Sigmoid colon (tissue), 7 donors: ENCODE measurements around the gene PPA2. TPM values are rescaled to one million over a fixed set of nuclear protein-coding genes. Genes with fewer than 3 reads are reported as not detected.

Source experiments
- DNase-seq: peaks from one replicate; pipeline ENCODE4 v3.0.0-alpha.2; 2019
- H3K27ac ChIP-seq, 4 donors: fragments of 200-600 bp; sonication (generic); one replicate each; pipeline ENCODE4 v1.5.1; 2016 to 2019; ENCODE audit warnings: mild to moderate bottlenecking in 1 of 4
- H3K27me3 ChIP-seq, 3 donors: fragments of 200-600 bp; sonication (generic); one replicate each; pipeline ENCODE4 v1.5.1; 2019; ENCODE audit warnings: mild to moderate bottlenecking in 1 of 3
- H3K36me3 ChIP-seq, 4 donors: fragments of 200-600 bp; sonication (generic); one replicate each; pipeline ENCODE4 v1.5.1; 2016 to 2019
- H3K4me1 ChIP-seq, 4 donors: fragments of 200-600 bp; sonication (generic); one replicate each; pipeline ENCODE4 v1.5.1; 2017 to 2019
- H3K4me3 ChIP-seq, 4 donors: fragments of 200-600 bp; sonication (generic); one replicate each; pipeline ENCODE4 v1.5.1; 2017 to 2019; ENCODE audit warnings: mild to moderate bottlenecking in 2 of 4, moderate library complexity in 1 of 4
- H3K9me3 ChIP-seq, 4 donors: fragments of 200-600 bp in 3 of 4; sonication (generic) in 3 of 4; one replicate each; pipeline versions ENCODE4 v1.5.1 to v1.6.1; 2013 to 2019
- EP300 ChIP-seq, 4 donors: sonication (generic); formaldehyde crosslinking; IDR thresholded peaks; one replicate each; pipeline ENCODE4 v1.6.1; 2017; ENCODE audit warnings: antibody characterized with exemption in 4 of 4
- POLR2A ChIP-seq, 2 donors: fragments of 450-650 bp; IDR thresholded peaks; one replicate each; pipeline ENCODE4 v1.6.1; 2016; ENCODE audit warnings: antibody characterized with exemption in 2 of 2, mild to moderate bottlenecking in 2 of 2, moderate library complexity in 2 of 2
- POLR2AphosphoS5 ChIP-seq, 4 donors: sonication (generic); formaldehyde crosslinking; IDR thresholded peaks; one replicate each; pipeline ENCODE4 v1.6.1; 2017; ENCODE audit warnings: antibody characterized with exemption in 4 of 4
- WGBS, 2 donors: extraction: QIAGEN DNeasy Blood & Tissue Kit; methylation state at CpG; one replicate each; pipeline ENCODE4 v1.1.7; 2013; 5-methylcytosine and 5-hydroxymethylcytosine counted together
- intact Hi-C: fragments of 100-400 bp; cut with DNase I; formaldehyde crosslinking; loops from one replicate; pipeline ENCODE4 v1.15.1; 2023
- polyA plus RNA-seq, 3 donors: library from polyadenylated mRNA; stranded (reverse); fragments of 200-250 nt; gene quantifications; one replicate each; pipeline ENCODE4 v1.2.3, GENCODE V29; 2013
- total RNA-seq, 4 donors: library from RNA; depleted of rRNA; stranded (reverse); fragments of >200 nt; gene quantifications; one replicate each; pipeline ENCODE4 v1.1.0, GENCODE V29; 2016
- TF ChIP-seq, protein P1 (sequence below), 4 experiments: fragments of 450-650 bp in 3 of 4; fragments of 200-600 bp in 1 of 4; IDR thresholded peaks; one replicate each; pipeline ENCODE4 v1.5.1; 2016 to 2019; ENCODE audit warnings: antibody characterized with exemption in 4 of 4, mild to moderate bottlenecking in 3 of 4, moderate library complexity in 2 of 4
- donor health status: healthy with polysubstance abuse.
- donor health status: Bipolar disorder and iron deficiency.
- donor health status: healthy.

PPA2 gene
- total and polyA plus RNA-seq, 7 donors = 76.2 to 178 (median 120) TPM

DNA sequence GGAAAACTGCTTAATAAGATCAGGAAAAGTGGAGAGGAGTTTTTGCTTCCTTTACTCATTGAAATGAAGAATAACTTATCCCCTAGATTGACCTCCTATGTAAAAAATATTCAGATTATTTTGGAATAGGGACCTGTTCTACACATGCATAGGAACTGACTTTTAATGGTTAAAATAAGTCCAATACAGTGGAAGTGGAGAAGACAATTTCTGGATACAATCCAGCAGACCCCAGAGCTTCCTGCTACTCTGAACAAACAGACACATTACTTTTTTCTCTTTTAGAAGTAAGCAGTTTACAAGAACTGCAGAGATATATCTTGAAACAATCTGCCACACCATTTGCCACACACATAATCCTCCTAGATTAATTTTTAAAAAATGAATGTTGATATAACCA, 129.7 kb downstream of the PPA2 start:
- DNase-seq = no peak
- Histone ChIP-seq H3K36me3 (no peaks in the 10 kb centered on the region), H3K27ac (no peak overlapping the region), H3K27me3 (no peaks in the 10 kb centered on the region), H3K4me1 (peaks cover 0 to 7% (median 0%) of the 10 kb centered on the region in 4 donors), H3K4me3 (no peak overlapping the region), H3K9me3 (no peaks in the 10 kb centered on the region)
- no peak for TF ChIP-seq POLR2A (IDR thresholded peaks at IDR 0.05)
- TF ChIP-seq, protein P1, sequence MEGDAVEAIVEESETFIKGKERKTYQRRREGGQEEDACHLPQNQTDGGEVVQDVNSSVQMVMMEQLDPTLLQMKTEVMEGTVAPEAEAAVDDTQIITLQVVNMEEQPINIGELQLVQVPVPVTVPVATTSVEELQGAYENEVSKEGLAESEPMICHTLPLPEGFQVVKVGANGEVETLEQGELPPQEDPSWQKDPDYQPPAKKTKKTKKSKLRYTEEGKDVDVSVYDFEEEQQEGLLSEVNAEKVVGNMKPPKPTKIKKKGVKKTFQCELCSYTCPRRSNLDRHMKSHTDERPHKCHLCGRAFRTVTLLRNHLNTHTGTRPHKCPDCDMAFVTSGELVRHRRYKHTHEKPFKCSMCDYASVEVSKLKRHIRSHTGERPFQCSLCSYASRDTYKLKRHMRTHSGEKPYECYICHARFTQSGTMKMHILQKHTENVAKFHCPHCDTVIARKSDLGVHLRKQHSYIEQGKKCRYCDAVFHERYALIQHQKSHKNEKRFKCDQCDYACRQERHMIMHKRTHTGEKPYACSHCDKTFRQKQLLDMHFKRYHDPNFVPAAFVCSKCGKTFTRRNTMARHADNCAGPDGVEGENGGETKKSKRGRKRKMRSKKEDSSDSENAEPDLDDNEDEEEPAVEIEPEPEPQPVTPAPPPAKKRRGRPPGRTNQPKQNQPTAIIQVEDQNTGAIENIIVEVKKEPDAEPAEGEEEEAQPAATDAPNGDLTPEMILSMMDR (IDR thresholded peaks at IDR 0.05) = no peak
- no peak for TF ChIP-seq EP300 (IDR thresholded peaks at IDR 0.05)
- TF ChIP-seq POLR2AphosphoS5 (IDR thresholded peaks at IDR 0.05) = no peak
- intact Hi-C loops = no loop called here

DNA sequence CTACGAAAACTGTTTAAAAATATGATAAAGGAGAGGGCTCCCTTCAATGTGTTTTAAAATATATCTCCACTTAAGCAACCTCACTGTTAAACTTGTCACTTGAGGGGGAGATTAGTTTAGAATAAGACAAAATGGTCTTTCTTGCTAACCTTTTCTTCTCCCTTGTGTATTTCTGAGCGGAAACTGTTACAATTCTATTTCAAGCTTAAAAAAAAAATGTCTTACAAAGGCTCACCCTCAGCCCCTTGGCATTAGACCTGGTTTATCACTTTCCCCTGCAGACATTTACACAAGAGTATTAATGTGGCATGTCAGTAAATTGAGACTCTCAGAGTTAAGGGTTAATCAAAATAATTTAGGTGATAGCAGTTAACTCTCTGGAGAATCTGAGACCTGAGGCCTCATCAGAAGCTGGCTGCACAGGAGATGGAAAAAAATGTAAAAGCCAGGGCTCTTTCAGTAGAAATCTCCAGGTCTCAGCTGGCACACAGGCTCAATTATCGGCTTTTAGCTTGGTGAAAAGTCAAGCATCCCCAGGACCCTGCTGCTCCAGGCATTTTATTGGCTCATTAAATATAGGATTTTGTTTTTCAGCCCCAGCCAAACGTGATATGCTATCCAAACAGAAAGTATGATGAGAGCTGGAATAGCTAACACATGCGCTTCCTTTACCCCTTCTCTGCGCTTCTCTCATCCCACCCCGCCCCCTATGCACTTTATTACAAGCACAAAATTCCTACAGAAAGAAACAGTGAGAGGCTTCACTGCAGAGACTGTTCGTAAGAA, 130.5 kb downstream of the PPA2 start:
- peaks cover 0 to 7% (median 0%) of the 10 kb centered on the region in 4 donors for H3K4me1 ChIP-seq
- H3K9me3 ChIP-seq = no peaks in the 10 kb centered on the region
- no peaks in the 10 kb centered on the region for H3K27me3 ChIP-seq
- no peaks in the 10 kb centered on the region for H3K36me3 ChIP-seq
- intact Hi-C loops = no loop called here
- DNase-seq = no peak
- WGBS, 2 donors = 68 to 82% methylated on average over 8 of the region's 8 CpGs
- TF ChIP-seq EP300 (IDR thresholded peaks at IDR 0.05) (no peak), POLR2AphosphoS5 (IDR thresholded peaks at IDR 0.05) (no peak), POLR2A (IDR thresholded peaks at IDR 0.05) (no peak)
- TF ChIP-seq, protein P1 (IDR thresholded peaks at IDR 0.05) = no peak
- H3K4me3 ChIP-seq = no peak overlapping the region
- H3K27ac ChIP-seq = no peak overlapping the region

DNA sequence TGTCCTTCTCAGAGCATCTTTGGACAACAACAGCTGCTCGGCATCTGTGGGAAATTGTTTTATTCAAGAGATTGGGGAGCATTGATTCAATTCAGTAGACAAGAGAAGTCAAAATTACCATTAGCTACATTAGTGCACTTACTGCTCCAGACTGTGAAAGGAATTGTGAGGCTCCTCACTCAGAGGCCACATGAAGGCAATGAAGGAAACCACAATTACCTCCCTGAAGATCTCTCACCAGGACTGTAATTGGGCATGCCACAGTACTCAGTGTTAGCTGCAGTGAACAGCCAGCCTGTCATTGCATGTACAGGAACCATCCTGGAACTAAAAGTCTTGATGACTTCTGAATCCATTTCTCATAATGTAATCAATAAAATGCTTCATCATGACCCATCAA, 144.8 kb downstream of the PPA2 start:
- 90 to 92% methylated on average over 1 of the region's 1 CpG for WGBS, 2 donors
- Histone ChIP-seq H3K36me3 (peaks cover 0 to 6% (median 0%) of the 10 kb centered on the region in 4 donors), H3K27me3 (no peaks in the 10 kb centered on the region), H3K4me1 (no peaks in the 10 kb centered on the region), H3K4me3 (no peak overlapping the region), H3K27ac (no peak overlapping the region), H3K9me3 (no peaks in the 10 kb centered on the region)
- TF ChIP-seq POLR2AphosphoS5 (IDR thresholded peaks at IDR 0.05) (no peak), EP300 (IDR thresholded peaks at IDR 0.05) (no peak), POLR2A (IDR thresholded peaks at IDR 0.05) (no peak)
- TF ChIP-seq, protein P1 (IDR thresholded peaks at IDR 0.05) = no peak
- no peak for DNase-seq
- intact Hi-C loops = no loop called here

DNA sequence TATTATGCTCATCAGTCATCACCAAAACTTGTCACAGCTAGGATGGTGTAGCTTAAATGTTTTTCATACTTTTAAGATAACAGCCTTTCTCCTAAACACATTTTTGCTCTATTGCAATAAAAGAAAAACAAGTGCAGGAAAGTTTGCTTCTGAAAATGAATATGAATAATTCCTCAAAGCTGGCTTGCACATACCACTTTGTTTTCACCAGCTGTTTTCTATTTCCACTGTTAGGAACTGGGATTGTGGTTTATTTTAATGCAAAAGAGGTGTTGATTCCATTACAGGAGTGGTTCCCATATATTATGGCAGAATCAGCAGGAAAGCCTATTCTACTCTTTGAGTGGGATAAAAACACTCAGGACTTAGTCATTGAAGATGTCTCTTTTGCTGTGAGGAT, 145.9 kb downstream of the PPA2 start:
- TF ChIP-seq POLR2A (IDR thresholded peaks at IDR 0.05) (no peak), EP300 (IDR thresholded peaks at IDR 0.05) (no peak), POLR2AphosphoS5 (IDR thresholded peaks at IDR 0.05) (no peak)
- TF ChIP-seq, protein P1 (IDR thresholded peaks at IDR 0.05) = no peak
- no peak overlapping the region for H3K27ac ChIP-seq
- no peaks in the 10 kb centered on the region for H3K36me3 ChIP-seq
- no peaks in the 10 kb centered on the region for H3K4me1 ChIP-seq
- intact Hi-C loops = no loop called here
- DNase-seq = no peak
- no peaks in the 10 kb centered on the region for H3K9me3 ChIP-seq
- H3K4me3 ChIP-seq = no peak overlapping the region
- no peaks in the 10 kb centered on the region for H3K27me3 ChIP-seq

DNA sequence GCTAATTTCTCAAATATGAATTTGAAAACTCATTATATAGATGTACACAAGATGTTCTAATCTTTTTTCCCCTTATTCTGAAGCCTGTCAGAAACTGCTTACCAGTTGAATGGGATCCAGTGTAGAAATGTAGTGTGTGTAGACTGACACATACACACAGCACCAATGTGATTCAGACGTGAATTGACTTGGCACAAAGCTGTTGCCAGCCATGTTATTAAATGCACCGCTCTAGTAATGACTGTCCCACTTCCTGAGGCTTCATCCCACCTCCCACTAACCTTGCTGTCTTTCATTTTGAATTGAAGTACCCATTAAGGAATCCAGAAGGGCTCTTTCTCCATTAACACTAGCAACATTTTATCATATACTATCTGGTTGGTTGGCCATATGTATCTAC, 146.6 kb downstream of the PPA2 start:
- DNase-seq = no peak
- no peak for TF ChIP-seq POLR2AphosphoS5 (IDR thresholded peaks at IDR 0.05)
- TF ChIP-seq, protein P1 (IDR thresholded peaks at IDR 0.05) = no peak
- TF ChIP-seq EP300 (IDR thresholded peaks at IDR 0.05) = no peak
- TF ChIP-seq POLR2A (IDR thresholded peaks at IDR 0.05) = no peak
- Histone ChIP-seq H3K27ac (no peak overlapping the region), H3K9me3 (no peaks in the 10 kb centered on the region), H3K27me3 (no peaks in the 10 kb centered on the region), H3K4me3 (no peak overlapping the region), H3K4me1 (no peaks in the 10 kb centered on the region), H3K36me3 (no peaks in the 10 kb centered on the region)
- 80 to 83% methylated on average over 2 of the region's 2 CpGs for WGBS, 2 donors
- intact Hi-C loops = no loop called here
